Measurements from ENCODE around the gene NXT1. TPM values are rescaled to one million over a fixed set of nuclear protein-coding genes. Genes with fewer than 3 reads are reported as not detected.
A peak's percentile ranks its signal among the peaks of the same experiment; 100 is the strongest.

Gene NXT1
- total RNA-seq, 1 experiment from 2014 or later = 54.7 TPM

DNA sequence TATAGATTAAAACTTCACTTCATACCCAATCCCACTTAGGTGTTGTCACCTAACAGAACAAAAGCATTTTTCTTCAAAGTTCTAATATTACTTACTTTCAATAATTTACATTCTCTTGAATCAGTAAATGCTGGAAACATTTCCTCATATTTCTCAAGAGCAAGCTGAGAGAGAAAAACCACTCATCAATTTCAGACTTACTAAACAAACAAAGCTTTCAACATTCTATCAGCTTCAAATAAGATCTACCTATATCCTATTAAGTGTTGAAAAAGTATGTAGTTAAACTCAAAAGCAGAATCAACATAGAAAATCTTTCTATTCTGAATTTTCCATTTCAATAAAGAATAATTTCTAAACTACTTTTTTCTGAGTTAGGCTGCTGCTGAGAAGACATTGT, 29.2 kb downstream of the NXT1 start:
- no peak for DNase-seq
- Histone ChIP-seq H3K36me3 (replicated peaks; ENCODE audit: control insufficient read depth, insufficient read depth, low read length) (peaks cover 9% of the 10 kb centered on the region), H3K27me3 (ENCODE audit: control insufficient read depth, insufficient read depth, low read length) (no peaks in the 10 kb centered on the region), H3K4me3 (ENCODE audit: insufficient read depth, low read depth, low read length) (no peak overlapping the region)

DNA sequence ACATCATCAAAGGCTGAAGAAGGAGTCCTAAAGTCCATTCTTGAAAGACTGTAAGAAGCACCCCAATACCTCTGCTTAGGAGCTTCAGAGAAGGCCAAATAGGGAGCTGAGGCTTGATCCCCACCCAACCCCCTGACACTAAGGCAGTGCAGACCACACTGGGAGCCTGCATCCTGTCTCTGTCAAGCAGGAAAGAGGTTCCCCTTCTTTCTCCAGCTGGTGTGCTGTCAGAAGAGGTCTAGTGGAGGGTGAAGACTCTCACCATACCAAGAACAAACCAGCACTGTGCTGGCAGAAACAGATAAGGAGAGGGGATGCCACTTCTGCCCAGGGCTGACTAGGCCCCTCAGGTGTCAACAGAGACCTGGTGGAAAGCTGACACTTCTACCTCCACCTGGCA, 31.3 kb downstream of the NXT1 start:
- Histone ChIP-seq H3K36me3 (replicated peaks; ENCODE audit: control insufficient read depth, insufficient read depth, low read length) (peaks cover 7% of the 10 kb centered on the region), H3K27me3 (ENCODE audit: control insufficient read depth, insufficient read depth, low read length) (no peaks in the 10 kb centered on the region), H3K4me3 (ENCODE audit: insufficient read depth, low read depth, low read length) (no peak overlapping the region)
- no peak for DNase-seq

DNA sequence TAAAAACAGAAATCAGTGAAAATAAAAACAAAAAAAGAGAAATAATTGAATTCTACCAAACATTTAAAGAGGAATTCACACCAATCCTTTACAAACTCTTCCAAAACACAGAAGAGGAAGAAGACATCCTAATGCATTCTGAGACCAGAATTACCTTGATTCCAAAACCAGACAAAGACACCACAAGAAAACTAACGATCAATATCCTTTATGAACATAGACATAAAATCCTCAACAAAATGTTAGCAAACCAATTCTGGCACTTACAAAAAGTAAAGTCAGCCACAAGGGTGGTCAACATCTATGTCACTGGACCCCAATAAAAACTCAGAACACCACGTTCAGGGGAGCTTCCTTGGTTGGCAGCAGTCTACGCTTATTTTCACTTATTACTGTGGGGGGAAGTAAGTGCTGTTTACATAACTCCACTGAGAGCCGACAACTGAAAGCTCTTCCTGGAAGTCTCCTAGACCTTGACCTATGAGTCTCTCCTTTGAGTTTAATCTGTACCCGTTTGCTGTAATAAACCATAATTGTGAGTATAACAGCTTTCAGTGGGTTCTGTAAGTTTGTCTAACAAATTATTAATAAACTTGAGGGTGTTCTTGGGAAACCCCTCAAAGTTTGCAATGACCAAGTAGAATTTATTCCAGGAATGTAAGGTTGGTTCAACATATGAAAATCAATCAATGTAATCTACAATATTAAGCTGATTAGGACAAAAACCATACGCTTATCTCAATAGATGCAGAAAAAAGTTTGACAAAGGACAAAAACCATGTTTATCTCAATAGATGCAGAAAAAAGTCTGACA, 35.9 kb downstream of the NXT1 start:
- no peak for DNase-seq
- no peaks in the 10 kb centered on the region for H3K27me3 ChIP-seq (ENCODE audit: control insufficient read depth, insufficient read depth, low read length)
- no peak overlapping the region for H3K4me3 ChIP-seq (ENCODE audit: insufficient read depth, low read depth, low read length)
- no peaks in the 10 kb centered on the region; the same call in none of the 2 replicates for H3K36me3 ChIP-seq (replicated peaks; ENCODE audit: control insufficient read depth, insufficient read depth, low read length)

DNA sequence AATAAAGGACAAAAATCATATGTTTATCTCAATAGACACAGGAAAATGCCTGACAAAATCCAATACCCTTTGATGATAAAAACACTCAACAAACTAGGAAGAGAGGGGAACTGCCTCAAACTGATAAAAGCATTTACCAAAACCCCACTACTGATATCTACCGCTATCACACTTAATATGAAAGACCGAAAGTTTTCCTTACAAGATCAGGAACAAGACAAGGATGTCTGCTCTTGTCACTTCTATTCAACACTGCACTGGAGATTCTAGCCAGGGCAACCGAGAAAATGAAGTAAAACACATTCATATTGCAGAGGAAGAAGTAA, 36.5 kb downstream of the NXT1 start:
- Histone ChIP-seq H3K36me3 (replicated peaks; ENCODE audit: control insufficient read depth, insufficient read depth, low read length) (no peaks in the 10 kb centered on the region; the same call in none of the 2 replicates), H3K27me3 (ENCODE audit: control insufficient read depth, insufficient read depth, low read length) (no peaks in the 10 kb centered on the region), H3K4me3 (ENCODE audit: insufficient read depth, low read depth, low read length) (no peak overlapping the region)
- no peak for DNase-seq

DNA sequence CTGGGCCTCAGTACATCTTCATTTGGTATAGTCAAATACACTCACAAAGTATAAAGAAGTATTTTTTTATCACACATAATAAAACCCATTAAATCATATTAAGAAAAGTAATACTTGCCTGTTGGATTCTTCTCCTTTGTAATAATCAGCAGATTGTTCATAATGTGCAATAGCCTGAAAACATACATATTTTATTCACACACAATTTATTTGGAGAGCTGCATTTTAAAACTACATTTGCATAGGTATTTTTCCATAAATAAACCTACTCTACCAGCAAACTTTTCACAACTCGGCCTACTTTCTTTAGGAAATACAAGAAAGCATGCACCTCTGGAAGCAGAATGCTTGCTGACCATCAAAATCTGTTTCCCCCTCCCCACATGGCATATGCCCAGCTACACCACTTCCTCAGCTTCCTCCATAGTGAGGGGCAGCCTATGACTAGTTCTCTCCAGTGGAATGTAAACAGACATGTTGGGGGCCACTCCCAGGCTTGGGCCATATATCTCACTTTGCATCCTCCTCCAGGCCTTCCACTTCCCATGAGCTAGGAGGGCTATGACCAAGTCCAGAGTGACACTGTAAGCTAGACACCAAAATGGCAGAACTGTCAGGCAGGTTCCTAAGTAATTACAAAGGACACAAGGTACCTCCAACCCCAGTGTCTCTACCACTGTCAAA, 39.6 kb downstream of the NXT1 start:
- peaks cover 9% of the 10 kb centered on the region for H3K36me3 ChIP-seq (replicated peaks; ENCODE audit: control insufficient read depth, insufficient read depth, low read length)
- no peaks in the 10 kb centered on the region for H3K27me3 ChIP-seq (ENCODE audit: control insufficient read depth, insufficient read depth, low read length)
- no peak overlapping the region for H3K4me3 ChIP-seq (ENCODE audit: insufficient read depth, low read depth, low read length)
- no peak for DNase-seq

DNA sequence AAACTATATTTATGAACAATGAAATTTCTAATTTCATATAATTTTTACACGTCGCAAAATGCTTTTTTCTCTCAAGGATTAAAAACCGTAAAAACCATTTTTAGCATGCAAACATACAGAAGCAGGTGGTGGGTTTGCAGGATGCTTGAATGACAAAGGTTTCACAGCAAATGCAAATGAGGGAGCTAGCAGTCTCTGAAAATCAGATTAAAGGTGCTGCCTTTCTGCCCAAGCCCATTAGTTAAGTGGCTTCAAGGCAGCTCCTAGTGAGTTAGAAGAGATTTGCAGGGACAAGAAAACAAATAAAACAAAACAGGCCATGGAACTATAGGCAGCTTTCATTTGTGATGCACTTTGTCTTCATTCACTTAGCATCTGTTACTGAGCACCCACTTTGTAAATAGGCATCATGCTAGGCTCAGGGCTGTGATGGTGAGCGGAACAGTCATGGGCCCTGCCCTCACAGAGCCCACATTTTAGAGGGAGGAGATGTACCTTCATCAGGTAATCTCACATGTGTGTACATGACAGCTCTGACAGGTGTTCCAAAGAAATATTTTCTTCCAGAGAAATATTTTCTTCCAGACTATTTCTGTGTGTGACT, 41.2 kb downstream of the NXT1 start:
- H3K4me3 ChIP-seq (ENCODE audit: insufficient read depth, low read depth, low read length) = no peak overlapping the region
- peaks cover 9% of the 10 kb centered on the region for H3K36me3 ChIP-seq (replicated peaks; ENCODE audit: control insufficient read depth, insufficient read depth, low read length)
- H3K27me3 ChIP-seq (ENCODE audit: control insufficient read depth, insufficient read depth, low read length) = no peaks in the 10 kb centered on the region
- peak; percentile 27 for DNase-seq

DNA sequence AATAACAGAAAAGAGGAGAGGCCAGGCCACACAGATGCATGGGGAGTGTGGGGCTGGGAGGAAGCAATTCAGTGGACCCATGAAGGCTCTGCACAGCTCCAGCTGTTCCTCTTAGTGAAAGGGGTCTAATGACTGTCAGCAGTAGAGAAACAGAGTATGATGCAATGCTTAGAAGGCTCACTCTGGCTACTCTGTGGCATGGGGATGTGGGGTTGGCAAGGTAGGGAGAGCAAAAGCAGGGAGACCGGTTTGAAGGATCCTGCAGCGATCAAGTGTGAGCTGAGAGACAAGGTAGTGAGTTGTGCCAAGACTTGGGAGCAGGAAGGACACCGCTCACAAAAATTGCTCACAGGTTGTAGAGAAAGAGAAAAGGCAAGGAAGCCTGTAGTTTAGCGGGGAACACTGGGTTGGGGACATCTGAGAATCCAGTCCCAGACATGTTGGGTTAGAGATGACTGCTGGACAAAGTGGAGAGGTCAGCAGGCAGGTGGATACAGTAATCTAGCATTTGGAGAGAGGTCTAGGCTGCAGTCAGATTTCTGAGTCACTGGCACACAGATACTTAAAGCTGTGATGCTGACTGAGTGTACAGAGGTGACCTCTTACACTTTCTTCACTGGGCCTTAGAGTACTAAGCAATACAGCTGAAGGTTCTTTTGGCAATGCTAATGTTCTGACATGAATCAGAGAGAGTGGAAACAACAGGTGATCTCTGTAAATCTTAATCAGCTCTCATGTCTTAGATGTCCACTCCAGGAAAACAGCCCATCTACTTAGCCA, 43.6 kb downstream of the NXT1 start:
- DNase-seq = no peak
- Histone ChIP-seq H3K27me3 (ENCODE audit: control insufficient read depth, insufficient read depth, low read length) (no peaks in the 10 kb centered on the region), H3K4me3 (ENCODE audit: insufficient read depth, low read depth, low read length) (no peak overlapping the region), H3K36me3 (replicated peaks; ENCODE audit: control insufficient read depth, insufficient read depth, low read length) (peaks cover 9% of the 10 kb centered on the region)

DNA sequence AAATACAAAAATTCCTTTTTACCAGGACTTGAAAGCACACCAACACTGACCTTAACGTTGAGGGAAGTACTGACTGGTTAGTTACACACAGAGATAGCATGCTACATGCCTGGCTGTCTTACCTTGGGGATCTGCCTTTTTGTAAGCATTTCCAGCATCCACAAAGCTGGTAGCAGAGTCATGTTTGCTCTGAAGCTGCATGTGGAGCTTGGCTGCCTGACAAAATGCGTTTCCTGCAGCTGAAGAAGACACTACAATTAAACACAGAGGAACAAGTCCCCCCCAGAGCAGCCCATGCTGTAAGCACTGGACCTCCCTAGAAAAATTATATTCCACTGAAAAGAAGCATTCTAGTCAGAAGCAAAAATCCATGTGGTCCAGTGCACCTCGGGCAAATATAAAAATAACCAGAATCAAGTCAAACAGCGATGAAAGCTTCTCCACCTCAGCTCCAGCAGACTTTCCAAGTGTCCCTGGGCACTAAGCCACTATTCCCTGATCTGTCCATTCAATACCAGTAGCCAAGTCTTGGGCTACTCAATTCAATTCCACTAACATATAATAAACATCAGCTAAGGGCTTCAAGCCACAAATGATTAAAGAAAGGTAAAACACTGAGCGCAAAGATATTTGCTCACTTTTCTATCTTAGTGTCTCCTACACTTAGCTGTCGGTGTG, 46.5 kb downstream of the NXT1 start:
- DNase-seq = no peak
- no peak overlapping the region for H3K4me3 ChIP-seq (ENCODE audit: insufficient read depth, low read depth, low read length)
- no peaks in the 10 kb centered on the region for H3K27me3 ChIP-seq (ENCODE audit: control insufficient read depth, insufficient read depth, low read length)
- H3K36me3 ChIP-seq (replicated peaks; ENCODE audit: control insufficient read depth, insufficient read depth, low read length) = peaks cover 9% of the 10 kb centered on the region

DNA sequence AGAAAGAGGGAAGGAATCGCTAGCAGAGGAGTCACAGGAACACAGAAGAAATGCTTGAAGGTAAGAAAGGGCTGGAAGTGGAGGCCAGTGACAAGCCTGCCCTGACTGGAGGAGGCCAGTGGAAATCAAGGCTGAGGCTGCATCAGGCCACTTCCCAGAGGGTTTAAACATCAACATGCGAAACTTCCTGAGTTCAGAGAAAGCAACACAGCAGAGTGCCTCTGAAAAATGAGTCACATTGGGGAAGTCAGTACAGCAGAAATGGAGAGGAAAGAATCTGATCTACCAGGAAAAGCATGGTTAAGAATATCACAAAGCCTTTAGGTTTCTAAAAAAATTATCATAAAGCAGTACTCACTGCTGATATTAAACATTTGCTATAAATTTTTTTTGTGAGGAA, 47.4 kb downstream of the NXT1 start:
- DNase-seq = no peak
- H3K27me3 ChIP-seq (ENCODE audit: control insufficient read depth, insufficient read depth, low read length) = no peaks in the 10 kb centered on the region
- H3K4me3 ChIP-seq (ENCODE audit: insufficient read depth, low read depth, low read length) = no peak overlapping the region
- peaks cover 9% of the 10 kb centered on the region for H3K36me3 ChIP-seq (replicated peaks; ENCODE audit: control insufficient read depth, insufficient read depth, low read length)

DNA sequence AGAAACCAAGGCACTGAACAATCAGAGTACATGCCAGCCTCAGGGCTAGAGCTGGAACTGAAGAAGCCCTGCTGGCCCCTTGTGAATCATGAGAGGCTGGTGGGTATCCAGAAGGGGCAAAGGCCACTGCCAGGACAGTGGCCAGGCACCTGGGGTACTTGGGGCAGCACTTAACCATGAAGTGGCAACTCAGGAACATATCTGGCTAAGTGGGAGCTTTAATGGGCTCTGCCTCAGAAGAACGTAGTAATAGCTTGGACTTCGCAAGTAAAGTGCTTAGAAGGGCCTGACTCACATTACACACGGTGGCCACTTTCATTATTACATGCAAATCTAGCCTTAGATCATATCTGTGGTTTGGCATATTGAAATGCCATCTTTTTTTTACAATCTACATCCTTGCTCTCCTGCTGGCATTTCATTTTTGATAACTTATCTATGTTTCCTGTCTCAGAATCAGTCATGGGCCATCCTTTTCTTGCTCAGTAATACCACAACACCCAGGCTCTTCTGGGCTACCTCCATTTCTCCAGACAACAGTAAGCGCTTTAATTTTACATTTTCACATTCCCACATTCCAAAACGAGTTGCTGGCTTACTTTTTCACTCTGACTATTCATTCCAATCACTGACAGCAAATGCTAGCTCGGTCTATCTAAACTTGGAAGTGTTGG, 49.1 kb downstream of the NXT1 start:
- no peak for DNase-seq
- Histone ChIP-seq H3K36me3 (replicated peaks; ENCODE audit: control insufficient read depth, insufficient read depth, low read length) (peaks cover under 1% of the 10 kb centered on the region), H3K4me3 (ENCODE audit: insufficient read depth, low read depth, low read length) (no peak overlapping the region), H3K27me3 (ENCODE audit: control insufficient read depth, insufficient read depth, low read length) (no peaks in the 10 kb centered on the region)

DNA sequence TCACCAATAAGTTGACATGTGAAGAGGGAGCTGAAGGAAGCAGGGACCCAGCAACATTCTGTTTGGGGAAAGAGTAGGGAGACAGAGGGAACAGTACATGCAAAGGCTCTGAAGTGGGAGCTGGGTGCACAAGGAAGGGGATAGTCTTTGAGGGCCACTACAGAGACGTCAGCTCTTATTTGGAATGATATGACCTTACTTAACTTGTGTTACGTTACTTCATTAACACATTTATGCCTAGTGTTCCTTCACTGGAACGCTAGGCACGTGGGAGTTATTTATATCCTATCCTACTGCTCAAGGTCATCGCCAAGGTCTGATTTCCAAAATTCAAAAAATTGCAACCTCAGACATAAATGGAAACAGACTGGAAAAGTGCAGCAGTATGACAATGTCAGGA, 50.5 kb downstream of the NXT1 start:
- Histone ChIP-seq H3K36me3 (replicated peaks; ENCODE audit: control insufficient read depth, insufficient read depth, low read length) (no peaks in the 10 kb centered on the region; the same call in none of the 2 replicates), H3K4me3 (ENCODE audit: insufficient read depth, low read depth, low read length) (no peak overlapping the region), H3K27me3 (ENCODE audit: control insufficient read depth, insufficient read depth, low read length) (no peaks in the 10 kb centered on the region)
- no peak for DNase-seq

DNA sequence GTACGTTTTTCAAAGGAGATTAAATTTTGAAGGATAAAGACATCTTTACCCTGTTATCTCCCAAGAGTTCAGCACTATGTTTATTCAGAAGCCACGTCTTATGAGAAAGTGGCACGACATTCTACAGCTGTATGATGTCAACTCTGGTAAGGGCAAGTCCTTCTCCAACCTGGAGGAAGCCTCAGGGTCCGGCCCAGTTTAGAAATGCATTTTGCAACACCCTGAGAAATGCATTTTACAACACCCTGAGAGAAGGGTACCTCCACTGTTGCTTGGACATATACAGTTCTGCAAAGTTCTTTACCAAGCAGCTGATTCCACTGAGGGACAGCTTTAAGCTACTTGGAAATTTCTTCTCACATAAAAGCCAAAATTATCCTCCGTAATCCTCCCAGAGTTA, 53.2 kb downstream of the NXT1 start:
- no peak overlapping the region for H3K4me3 ChIP-seq (ENCODE audit: insufficient read depth, low read depth, low read length)
- no peak for DNase-seq
- no peaks in the 10 kb centered on the region for H3K27me3 ChIP-seq (ENCODE audit: control insufficient read depth, insufficient read depth, low read length)
- no peaks in the 10 kb centered on the region; the same call in none of the 2 replicates for H3K36me3 ChIP-seq (replicated peaks; ENCODE audit: control insufficient read depth, insufficient read depth, low read length)

DNA sequence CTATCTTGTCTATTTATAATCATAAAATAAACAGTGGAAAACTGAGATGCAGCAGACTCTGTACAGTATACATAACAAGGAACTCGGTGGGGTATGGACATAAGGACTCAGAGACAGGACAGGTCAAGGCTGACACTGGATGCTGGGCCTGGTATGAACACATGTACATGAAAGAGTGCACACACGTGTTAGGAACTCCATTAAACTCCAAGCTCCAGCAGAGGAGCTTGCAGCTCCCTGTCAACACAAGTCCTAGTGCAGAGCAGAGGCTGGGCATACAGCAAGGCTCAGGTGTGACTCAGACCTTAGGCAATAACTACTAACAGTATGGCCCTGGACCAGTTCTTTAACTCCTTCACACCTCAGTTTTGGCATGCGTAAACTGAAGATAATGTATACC, 53.6 kb downstream of the NXT1 start:
- no peaks in the 10 kb centered on the region; the same call in none of the 2 replicates for H3K36me3 ChIP-seq (replicated peaks; ENCODE audit: control insufficient read depth, insufficient read depth, low read length)

More for the DNA sequence above, 53.6 kb downstream of the NXT1 start:
- DNase-seq = no peak
- no peaks in the 10 kb centered on the region for H3K27me3 ChIP-seq (ENCODE audit: control insufficient read depth, insufficient read depth, low read length)
- no peak overlapping the region for H3K4me3 ChIP-seq (ENCODE audit: insufficient read depth, low read depth, low read length)
